ENCODE measurements around the gene RFX3. TPM values are rescaled to one million over a fixed set of nuclear protein-coding genes. Genes with fewer than 3 reads are reported as not detected.

Gene RFX3
- total RNA-seq, 1 donor from 2014 or later, result 61.6 TPM

- Mint-ChIP-seq H3K27ac (ENCODE audit: unreplicated experiment) (no peak overlapping the region), H3K27me3 (ENCODE audit: unreplicated experiment) (no peaks in the 10 kb centered on the region), H3K4me1 (ENCODE audit: low read depth, unreplicated experiment) (peaks cover 7% of the 10 kb centered on the region), H3K9me3 (ENCODE audit: unreplicated experiment) (peaks cover 3% of the 10 kb centered on the region), H3K36me3 (ENCODE audit: unreplicated experiment) (peaks cover 5% of the 10 kb centered on the region), H3K4me3 (ENCODE audit: unreplicated experiment) (no peak overlapping the region)
- DNase-seq, result no peak
- no peak for TF ChIP-seq CTCF (IDR thresholded peaks at IDR 0.05; ENCODE audit: partially characterized antibody, unreplicated experiment)
These were observed 282.1 kb downstream of the RFX3 start for GRCh38 chr9:3243683-3244082.

GRCh38 chr9:3241290-3241689 is 284.5 kb downstream of the RFX3 start:
- TF ChIP-seq CTCF (IDR thresholded peaks at IDR 0.05; ENCODE audit: partially characterized antibody, unreplicated experiment), result no peak

DNA sequence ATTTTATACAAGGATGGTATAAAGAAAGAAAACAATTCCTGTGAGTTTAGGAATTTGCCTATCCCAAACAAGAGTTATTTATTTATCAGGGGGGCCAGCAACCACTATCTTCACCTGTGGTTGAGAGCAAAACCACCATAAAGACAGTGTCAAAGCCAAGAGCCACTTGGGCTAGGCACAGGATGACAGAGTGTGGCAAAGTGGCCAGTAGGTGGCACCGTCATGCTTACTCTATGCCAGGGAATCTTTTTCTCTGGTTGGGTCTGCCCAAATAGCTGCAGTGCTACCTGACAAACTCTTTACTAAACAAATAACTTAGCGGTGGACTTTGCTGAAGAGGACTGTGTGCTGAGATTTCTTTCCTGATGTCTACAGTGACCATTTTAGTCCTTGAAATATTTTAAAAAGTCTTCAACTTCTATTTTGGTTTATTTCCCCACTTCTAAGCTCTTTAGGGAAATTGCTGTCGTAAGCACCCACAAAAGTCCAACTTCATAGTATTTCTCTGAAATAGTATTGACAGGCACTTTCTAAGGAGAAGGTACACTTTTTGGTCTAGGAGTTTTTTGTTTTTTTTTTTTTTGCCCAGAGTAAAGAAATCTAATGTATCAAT is 285.0 kb downstream of the RFX3 start:
- peak; percentile 70 for DNase-seq
- H3K4me1 Mint-ChIP-seq (ENCODE audit: low read depth, unreplicated experiment), result peaks cover 2% of the 10 kb centered on the region
- H3K4me3 Mint-ChIP-seq (ENCODE audit: unreplicated experiment), result no peak overlapping the region
- TF ChIP-seq CTCF (IDR thresholded peaks at IDR 0.05; ENCODE audit: partially characterized antibody, unreplicated experiment), result peak; percentile 69
- no peaks in the 10 kb centered on the region for H3K27me3 Mint-ChIP-seq (ENCODE audit: unreplicated experiment)
- H3K36me3 Mint-ChIP-seq (ENCODE audit: unreplicated experiment), result peaks cover 5% of the 10 kb centered on the region
- H3K27ac Mint-ChIP-seq (ENCODE audit: unreplicated experiment), result no peak overlapping the region
- peaks cover 1% of the 10 kb centered on the region for H3K9me3 Mint-ChIP-seq (ENCODE audit: unreplicated experiment)

More at GRCh38 chr9:3241290-3241689, 284.5 kb downstream of the RFX3 start:
- Mint-ChIP-seq H3K4me1 (ENCODE audit: low read depth, unreplicated experiment) (peaks cover 3% of the 10 kb centered on the region), H3K4me3 (ENCODE audit: unreplicated experiment) (no peak overlapping the region), H3K9me3 (ENCODE audit: unreplicated experiment) (peaks cover 3% of the 10 kb centered on the region), H3K27ac (ENCODE audit: unreplicated experiment) (no peak overlapping the region), H3K36me3 (ENCODE audit: unreplicated experiment) (peaks cover 5% of the 10 kb centered on the region), H3K27me3 (ENCODE audit: unreplicated experiment) (no peaks in the 10 kb centered on the region)
- no peak for DNase-seq

DNA sequence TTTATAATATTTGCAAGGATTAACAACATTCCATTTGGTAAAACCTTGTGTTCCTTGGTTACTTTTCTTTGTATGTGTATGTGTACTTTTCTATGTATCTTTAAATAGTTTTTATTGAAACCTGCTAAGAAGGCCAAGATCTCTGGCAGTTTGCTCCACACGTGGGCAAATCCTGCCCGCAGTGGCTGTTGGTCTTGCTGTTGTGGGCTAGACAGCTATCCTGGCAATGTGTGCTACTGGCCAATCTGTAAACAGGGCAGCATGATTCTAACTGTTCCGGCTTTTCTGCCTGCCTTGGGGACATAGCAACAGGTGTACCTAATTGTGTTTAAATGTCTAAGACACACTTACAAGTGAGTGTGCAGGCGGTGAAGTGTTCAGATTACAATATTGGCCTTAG is 286.6 kb downstream of the RFX3 start:
- Mint-ChIP-seq H3K27me3 (ENCODE audit: unreplicated experiment) (no peaks in the 10 kb centered on the region), H3K9me3 (ENCODE audit: unreplicated experiment) (no peaks in the 10 kb centered on the region), H3K4me1 (ENCODE audit: low read depth, unreplicated experiment) (no peaks in the 10 kb centered on the region), H3K27ac (ENCODE audit: unreplicated experiment) (no peak overlapping the region), H3K4me3 (ENCODE audit: unreplicated experiment) (no peak overlapping the region), H3K36me3 (ENCODE audit: unreplicated experiment) (no peaks in the 10 kb centered on the region)
- no peak for DNase-seq
- no peak for TF ChIP-seq CTCF (IDR thresholded peaks at IDR 0.05; ENCODE audit: partially characterized antibody, unreplicated experiment)

DNA sequence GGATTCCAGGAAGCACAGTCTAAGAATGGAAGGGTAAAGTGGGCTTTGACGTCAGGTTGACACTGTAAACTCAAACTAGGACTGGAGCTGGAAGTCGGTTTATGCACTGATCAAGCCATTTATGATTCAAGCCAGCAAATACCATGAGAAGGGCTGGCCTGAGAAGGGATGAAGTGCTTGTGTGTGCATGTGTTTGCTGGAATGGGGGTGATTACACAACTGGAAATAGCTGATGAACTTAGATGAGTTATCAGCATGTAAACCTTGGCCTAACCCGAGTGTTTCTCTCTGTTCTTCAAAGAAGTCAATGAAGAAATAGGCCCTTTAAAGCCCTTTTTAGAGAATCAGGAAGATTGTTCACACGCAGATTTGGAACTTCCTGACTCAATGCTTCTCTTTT is 287.6 kb downstream of the RFX3 start:
- Mint-ChIP-seq H3K36me3 (ENCODE audit: unreplicated experiment) (no peaks in the 10 kb centered on the region), H3K27me3 (ENCODE audit: unreplicated experiment) (no peaks in the 10 kb centered on the region), H3K27ac (ENCODE audit: unreplicated experiment) (no peak overlapping the region), H3K4me3 (ENCODE audit: unreplicated experiment) (no peak overlapping the region), H3K9me3 (ENCODE audit: unreplicated experiment) (no peaks in the 10 kb centered on the region), H3K4me1 (ENCODE audit: low read depth, unreplicated experiment) (no peaks in the 10 kb centered on the region)
- no peak for TF ChIP-seq CTCF (IDR thresholded peaks at IDR 0.05; ENCODE audit: partially characterized antibody, unreplicated experiment)
- DNase-seq, result no peak

Measured in glutamatergic neuron (in vitro differentiated cells).